Glutamatergic neuron (in vitro differentiated cells): ENCODE results near the gene SEC11A. TPM values are rescaled to one million over a fixed set of nuclear protein-coding genes. Genes with fewer than 3 reads are reported as not detected.
"Not testable (repeated sequence)": the region's sequence is repeated elsewhere in the genome, so short reads cannot be mapped to it uniquely, and the experiment has no call there.

Experiments
- DNase-seq: peaks from one replicate; pipeline ENCODE4 v3.0.0; 2022
- H3K27ac Mint-ChIP-seq: one replicate; pipeline ENCODE4 v1.8.0; 2020; ENCODE audit warnings: mild to moderate bottlenecking, mixed read lengths, inconsistent platforms; ENCODE audit not compliant: unreplicated experiment
- H3K27me3 Mint-ChIP-seq: one replicate; pipeline ENCODE4 v1.8.0; 2020; ENCODE audit warnings: mild to moderate bottlenecking, moderate library complexity, mixed read lengths, inconsistent platforms; ENCODE audit not compliant: unreplicated experiment
- H3K36me3 Mint-ChIP-seq: one replicate; pipeline ENCODE4 v1.8.0; 2020; ENCODE audit warnings: mild to moderate bottlenecking, mixed read lengths, inconsistent platforms; ENCODE audit not compliant: unreplicated experiment
- H3K4me1 Mint-ChIP-seq: one replicate; pipeline ENCODE4 v1.8.0; 2020; ENCODE audit warnings: mild to moderate bottlenecking, low read depth, mixed read lengths, inconsistent platforms; ENCODE audit not compliant: unreplicated experiment
- H3K4me3 Mint-ChIP-seq: one replicate; pipeline ENCODE4 v1.8.0; 2020; ENCODE audit warnings: mild to moderate bottlenecking, mixed read lengths, inconsistent platforms; ENCODE audit not compliant: unreplicated experiment
- H3K9me3 Mint-ChIP-seq: one replicate; pipeline ENCODE4 v1.8.0; 2020; ENCODE audit warnings: mild to moderate bottlenecking, moderate library complexity, mixed read lengths, inconsistent platforms; ENCODE audit not compliant: unreplicated experiment
- CTCF ChIP-seq: fragments of 200-600 bp; sonication (generic); IDR thresholded peaks from one replicate; pipeline ENCODE4 v1.5.0; 2021; ENCODE audit not compliant: partially characterized antibody, unreplicated experiment
- total RNA-seq: library from RNA; stranded (reverse); fragmentation: NEBNext Ultra II Directional; extraction: Animal tissue kit (Norgen Biotek cat#: 25700); gene quantifications from one replicate; pipeline ENCODE4 v1.2.1, GENCODE V29; 2021; ENCODE audit not compliant: unreplicated experiment

Gene SEC11A
- total RNA-seq, 1 donor from 2014 or later, result 84.3 TPM

GRCh38 chr15:84762840-84763572 lies 47.1 kb upstream of the SEC11A start:
- no peak for DNase-seq
- Mint-ChIP-seq H3K9me3 (no peaks in the 10 kb centered on the region), H3K27ac (no peak overlapping the region), H3K4me3 (no peak overlapping the region), H3K4me1 (peaks cover 16% of the 10 kb centered on the region), H3K27me3 (no peaks in the 10 kb centered on the region), H3K36me3 (peaks cover 4% of the 10 kb centered on the region)
- no peak for TF ChIP-seq CTCF

DNA sequence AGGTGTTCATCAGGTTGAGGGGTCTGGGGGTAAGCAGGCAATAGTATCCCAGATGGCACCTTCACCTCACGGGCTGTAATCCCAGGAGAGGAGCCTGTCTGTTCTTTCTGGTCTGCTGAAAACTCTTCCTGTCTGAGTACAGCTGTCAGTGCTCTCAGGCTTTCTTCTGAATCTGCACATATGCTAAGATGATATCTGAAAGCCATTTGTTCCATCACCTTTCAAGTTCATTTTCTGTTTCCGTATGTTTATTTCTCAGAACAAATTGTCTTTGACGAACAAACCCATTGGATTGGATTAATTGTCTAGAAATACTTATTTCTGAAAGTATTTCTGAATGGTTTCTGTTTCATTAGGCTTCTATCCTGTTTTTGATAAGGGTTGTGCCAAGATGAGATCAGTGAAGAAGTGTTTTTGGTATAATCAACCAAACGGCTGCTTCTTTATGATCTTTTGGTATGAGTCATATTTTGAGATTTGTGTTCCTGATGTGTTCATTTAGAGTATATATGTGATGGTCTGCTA lies 45.7 kb upstream of the SEC11A start:
- H3K27me3 Mint-ChIP-seq, result no peaks in the 10 kb centered on the region
- H3K9me3 Mint-ChIP-seq, result no peaks in the 10 kb centered on the region

GRCh38 chr15:84760219-84760618 lies 44.3 kb upstream of the SEC11A start:
- Mint-ChIP-seq H3K27ac (no peak overlapping the region), H3K9me3 (no peaks in the 10 kb centered on the region), H3K27me3 (no peaks in the 10 kb centered on the region), H3K36me3 (no peaks in the 10 kb centered on the region), H3K4me3 (no peak overlapping the region), H3K4me1 (peaks cover 16% of the 10 kb centered on the region)
- TF ChIP-seq CTCF, result no peak
- DNase-seq, result no peak

More for the DNA sequence above, 45.7 kb upstream of the SEC11A start:
- no peak for TF ChIP-seq CTCF
- no peak overlapping the region for H3K27ac Mint-ChIP-seq
- peaks cover 4% of the 10 kb centered on the region for H3K36me3 Mint-ChIP-seq
- no peak overlapping the region for H3K4me3 Mint-ChIP-seq
- peaks cover 16% of the 10 kb centered on the region for H3K4me1 Mint-ChIP-seq
- DNase-seq, result no peak

GRCh38 chr15:84759018-84759417 lies 43.1 kb upstream of the SEC11A start:
- Mint-ChIP-seq H3K27ac (no peak overlapping the region), H3K9me3 (no peaks in the 10 kb centered on the region), H3K36me3 (no peaks in the 10 kb centered on the region), H3K27me3 (no peaks in the 10 kb centered on the region), H3K4me3 (no peak overlapping the region), H3K4me1 (peaks cover 16% of the 10 kb centered on the region)
- TF ChIP-seq CTCF, result no peak
- DNase-seq, result no peak

DNA sequence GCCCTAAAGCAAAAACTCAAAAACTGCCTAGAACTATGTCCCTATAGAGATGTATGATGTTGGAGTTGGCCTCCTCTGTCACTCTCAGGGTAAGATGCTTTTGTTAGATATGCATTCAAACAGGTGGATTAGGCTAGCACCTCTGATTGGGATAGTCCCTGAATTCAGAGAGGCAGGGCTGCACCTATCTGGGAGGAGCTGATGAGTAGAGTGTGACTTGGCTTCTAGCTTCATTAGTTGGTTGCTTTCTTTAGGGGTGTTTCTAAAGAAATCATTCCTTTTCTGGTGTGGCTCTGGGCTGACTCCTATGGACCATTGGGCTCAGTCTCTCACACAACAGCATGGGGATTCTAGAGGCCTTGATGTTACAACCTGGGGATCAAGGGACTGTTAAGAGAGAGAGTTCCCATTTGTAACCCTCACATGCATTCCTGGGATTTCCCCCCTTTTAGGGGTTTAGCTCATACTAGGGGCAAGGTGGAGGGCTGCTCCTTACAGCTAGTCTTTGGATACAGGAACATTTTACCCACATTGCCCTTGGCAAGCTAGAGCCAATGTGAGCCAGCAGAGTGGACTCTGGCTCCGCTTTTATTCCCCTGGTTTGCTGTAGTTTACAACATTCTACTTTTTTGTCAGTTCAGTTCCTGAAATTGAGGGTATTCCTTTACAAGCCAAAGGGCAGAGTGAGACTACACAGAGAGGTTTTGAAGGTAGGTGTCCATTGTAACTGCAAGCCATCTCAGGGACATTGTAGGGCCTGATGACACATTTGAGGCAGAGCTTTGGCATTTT lies 40.0 kb upstream of the SEC11A start:
- no peak for DNase-seq
- Mint-ChIP-seq H3K27me3 (peaks cover 2% of the 10 kb centered on the region), H3K27ac (no peak overlapping the region), H3K36me3 (no peaks in the 10 kb centered on the region), H3K9me3 (peaks cover 4% of the 10 kb centered on the region), H3K4me3 (no peak overlapping the region), H3K4me1 (peaks cover 32% of the 10 kb centered on the region)
- no peak for TF ChIP-seq CTCF

- not testable (repeated sequence) for H3K27ac Mint-ChIP-seq, H3K27me3 Mint-ChIP-seq, H3K36me3 Mint-ChIP-seq, DNase-seq, H3K9me3 Mint-ChIP-seq, H3K4me3 Mint-ChIP-seq
- peaks cover 40% of the 10 kb centered on the region for H3K4me1 Mint-ChIP-seq
Observed at GRCh38 chr15:84754889-84755288, 39.0 kb upstream of the SEC11A start.
